ENCODE data around the gene JRKL. TPM values are rescaled to one million over a fixed set of nuclear protein-coding genes. Genes with fewer than 3 reads are reported as not detected.

The JRKL gene
- polyA plus RNA-seq (ENCODE audit: insufficient read length) = 10.4 TPM

- peak; percentile 95 for DNase-seq
These were observed at the start of gene JRKL, which contains the start of gene CCDC82 for GRCh38 chr11:96389720-96390487. Gene JRKL, plus strand, starts transcription at chr11:96390013. Its CDS starts 637 bp downstream, at chr11:96390650. Gene CCDC82, minus strand, starts transcription at chr11:96389912. Its CDS starts 5,165 bp downstream, at chr11:96384747.

- DNase-seq = no peak
These were observed 49.3 kb upstream of the JRKL start for GRCh38 chr11:96340555-96340885.

- DNase-seq = peak; percentile 59
These were observed 48.4 kb upstream of the JRKL start for GRCh38 chr11:96341211-96342013.

- DNase-seq = no peak
These were observed 47.5 kb upstream of the JRKL start for GRCh38 chr11:96342014-96342960.

GRCh38 chr11:96342961-96343711 is 46.7 kb upstream of the JRKL start, which contains the start of gene MAML2:
Gene MAML2, minus strand, starts transcription at chr11:96343195. Its CDS starts 1,300 bp downstream, at chr11:96341895.
- DNase-seq = peak; percentile 92

GRCh38 chr11:96356848-96357247 is 33.0 kb upstream of the JRKL start:
- DNase-seq = no peak

GRCh38 chr11:96357794-96358193 is 32.0 kb upstream of the JRKL start:
- no peak for DNase-seq

GRCh38 chr11:96358321-96358720 is 31.5 kb upstream of the JRKL start:
- no peak for DNase-seq

- no peak for DNase-seq
These were observed 28.0 kb upstream of the JRKL start for GRCh38 chr11:96361778-96362177.

GRCh38 chr11:96365493-96365892 is 24.3 kb upstream of the JRKL start:
- DNase-seq = no peak

- no peak for DNase-seq
These were observed 23.8 kb upstream of the JRKL start for GRCh38 chr11:96366024-96366423.

- no peak for DNase-seq
These were observed 22.5 kb upstream of the JRKL start for GRCh38 chr11:96367342-96367741.

- no peak for DNase-seq
These were observed 16.0 kb upstream of the JRKL start for GRCh38 chr11:96373826-96374225.

GRCh38 chr11:96376796-96377195 is 13.0 kb upstream of the JRKL start:
- no peak for DNase-seq

GRCh38 chr11:96384156-96384555 is 5.7 kb upstream of the JRKL start:
- DNase-seq = no peak

- no peak for DNase-seq
These were observed 4.6 kb upstream of the JRKL start for GRCh38 chr11:96385187-96385586.

- DNase-seq = peak; percentile 76
These were observed 708 bp upstream of the JRKL start for GRCh38 chr11:96388891-96389719.

GRCh38 chr11:96390488-96390792 is 627 bp downstream of the JRKL start:
- no peak for DNase-seq

- DNase-seq = no peak
These were observed 2.0 kb downstream of the JRKL start for GRCh38 chr11:96391698-96392307.

GRCh38 chr11:96393753-96394348 is 4.0 kb downstream of the JRKL start:
- peak; percentile 5 for DNase-seq

Measured in hindlimb muscle (tissue), 1 donor.